ENCODE measurements around the gene SMIM26.

The SMIM26 gene

GRCh38 chr20:18571578-18571977 lies 4.3 kb downstream of the SMIM26 start:
- no peak for DNase-seq (ENCODE audit: low read depth, low spot score)

GRCh38 chr20:18577942-18578341 lies 10.7 kb downstream of the SMIM26 start:
- no peak for DNase-seq (ENCODE audit: low read depth, low spot score)
- no peak overlapping the region for H3K4me3 ChIP-seq (ENCODE audit: low read length)

More at GRCh38 chr20:18571578-18571977, 4.3 kb downstream of the SMIM26 start:
- no peak overlapping the region for H3K4me3 ChIP-seq (ENCODE audit: low read length)

GRCh38 chr20:18578581-18578980 lies 11.3 kb downstream of the SMIM26 start:
- H3K4me3 ChIP-seq (ENCODE audit: low read length) = no peak overlapping the region

GRCh38 chr20:18580012-18580411 lies 12.8 kb downstream of the SMIM26 start:
- no peak for DNase-seq (ENCODE audit: low read depth, low spot score)
- H3K4me3 ChIP-seq (ENCODE audit: low read length) = no peak overlapping the region

More at GRCh38 chr20:18578581-18578980, 11.3 kb downstream of the SMIM26 start:
- DNase-seq (ENCODE audit: low read depth, low spot score) = no peak

GRCh38 chr20:18585134-18585533 lies 17.9 kb downstream of the SMIM26 start:
- no peak overlapping the region for H3K4me3 ChIP-seq (ENCODE audit: low read length)
- no peak for DNase-seq (ENCODE audit: low read depth, low spot score)

GRCh38 chr20:18587665-18588573 lies 20.7 kb downstream of the SMIM26 start, which contains the start of gene DTD1:
TSS of gene DTD1 (plus strand) at chr20:18588054. CDS start at chr20:18588073, 19 bp downstream.
- H3K4me3 ChIP-seq (ENCODE audit: low read length) = peak within 1 kb of the TSS; percentile 56
- peak; percentile 20 for DNase-seq (ENCODE audit: low read depth, low spot score)

GRCh38 chr20:18588574-18588933 lies 21.3 kb downstream of the SMIM26 start:
- peak overlapping the region; percentile 56 for H3K4me3 ChIP-seq (ENCODE audit: low read length)
- no peak for DNase-seq (ENCODE audit: low read depth, low spot score)

- H3K4me3 ChIP-seq (ENCODE audit: low read length) = no peak overlapping the region
- DNase-seq (ENCODE audit: low read depth, low spot score) = no peak
These were observed 22.9 kb downstream of the SMIM26 start for GRCh38 chr20:18589941-18590674.

- DNase-seq (ENCODE audit: low read depth, low spot score) = no peak
- no peak overlapping the region for H3K4me3 ChIP-seq (ENCODE audit: low read length)
These were observed 29.0 kb downstream of the SMIM26 start for GRCh38 chr20:18596270-18596669.

GRCh38 chr20:18609741-18610140 lies 42.5 kb downstream of the SMIM26 start:
- DNase-seq (ENCODE audit: low read depth, low spot score) = no peak
- H3K4me3 ChIP-seq (ENCODE audit: low read length) = no peak overlapping the region

- DNase-seq (ENCODE audit: low read depth, low spot score) = no peak
- H3K4me3 ChIP-seq (ENCODE audit: low read length) = no peak overlapping the region
These were observed 44.3 kb downstream of the SMIM26 start for GRCh38 chr20:18611492-18611891.

GRCh38 chr20:18613553-18613952 lies 46.3 kb downstream of the SMIM26 start:
- no peak for DNase-seq (ENCODE audit: low read depth, low spot score)
- no peak overlapping the region for H3K4me3 ChIP-seq (ENCODE audit: low read length)

- DNase-seq (ENCODE audit: low read depth, low spot score) = no peak
These were observed 47.0 kb downstream of the SMIM26 start for GRCh38 chr20:18614244-18614643.

GRCh38 chr20:18615020-18615650 lies 47.9 kb downstream of the SMIM26 start:
- no peak overlapping the region for H3K4me3 ChIP-seq (ENCODE audit: low read length)
- no peak for DNase-seq (ENCODE audit: low read depth, low spot score)

More at GRCh38 chr20:18614244-18614643, 47.0 kb downstream of the SMIM26 start:
- no peak overlapping the region for H3K4me3 ChIP-seq (ENCODE audit: low read length)
